Central memory CD8-positive, alpha-beta T cell (primary cell): Measurements from ENCODE around the gene MGAT4D.
"Not testable (repeated sequence)": the region's sequence is repeated elsewhere in the genome, so short reads cannot be mapped to it uniquely, and the experiment has no call there.

Source experiments
- ATAC-seq: fragments of 150-1000 bp; cut with Tn5 transposase; replicated peaks from 2 replicates; pipeline ENCODE4 v1.10.0; 2022; ENCODE audit warnings: mild to moderate bottlenecking, moderate FRiP score, moderate number of reproducible peaks; ENCODE audit not compliant: poor library complexity, severe bottlenecking; ENCODE audit errors: extremely low read depth
- DNase-seq, 2 donors: peaks; one replicate each; pipeline ENCODE4 v3.0.0; 2021; ENCODE audit warnings: low spot score in 2 of 2
- H3K27ac Mint-ChIP-seq: one replicate; pipeline ENCODE4 v1.8.0; 2022; ENCODE audit warnings: low read depth, mild to moderate bottlenecking, moderate library complexity, mixed read lengths
- H3K27me3 Mint-ChIP-seq: one replicate; pipeline ENCODE4 v1.8.0; 2022; ENCODE audit warnings: mixed read lengths
- H3K36me3 Mint-ChIP-seq: one replicate; pipeline ENCODE4 v1.8.0; 2022; ENCODE audit warnings: mild to moderate bottlenecking, moderate library complexity, mixed read lengths; ENCODE audit not compliant: insufficient read depth
- H3K4me1 Mint-ChIP-seq: one replicate; pipeline ENCODE4 v1.8.0; 2022; ENCODE audit warnings: mixed read lengths
- H3K4me3 Mint-ChIP-seq: one replicate; pipeline ENCODE4 v1.8.0; 2022; ENCODE audit warnings: mild to moderate bottlenecking, moderate library complexity, mixed read lengths
- H3K9me3 Mint-ChIP-seq: one replicate; pipeline ENCODE4 v1.8.0; 2022; ENCODE audit warnings: mixed read lengths

MGAT4D gene

GRCh38 chr4:140472156-140472555 is 25.9 kb downstream of the MGAT4D start:
- Mint-ChIP-seq H3K27me3 (peaks cover 58% of the 10 kb centered on the region), H3K36me3 (no peaks in the 10 kb centered on the region), H3K4me3 (no peak overlapping the region), H3K9me3 (no peaks in the 10 kb centered on the region), H3K4me1 (no peaks in the 10 kb centered on the region), H3K27ac (no peak overlapping the region)
- ATAC-seq, result no peak
- DNase-seq, result no peak

- H3K4me3 Mint-ChIP-seq, result no peak overlapping the region
- H3K9me3 Mint-ChIP-seq, result no peaks in the 10 kb centered on the region
- no peaks in the 10 kb centered on the region for H3K4me1 Mint-ChIP-seq
Measured at GRCh38 chr4:140469791-140470733, 28.0 kb downstream of the MGAT4D start.

GRCh38 chr4:140466146-140466545 is 31.9 kb downstream of the MGAT4D start:
- Mint-ChIP-seq H3K4me3 (no peak overlapping the region), H3K4me1 (no peaks in the 10 kb centered on the region), H3K36me3 (no peaks in the 10 kb centered on the region), H3K27ac (no peak overlapping the region), H3K27me3 (peaks cover 45% of the 10 kb centered on the region), H3K9me3 (no peaks in the 10 kb centered on the region)
- no peak for ATAC-seq
- DNase-seq, result no peak

More at GRCh38 chr4:140469791-140470733, 28.0 kb downstream of the MGAT4D start:
- Mint-ChIP-seq H3K27me3 (peaks cover 46% of the 10 kb centered on the region), H3K27ac (no peak overlapping the region), H3K36me3 (no peaks in the 10 kb centered on the region)
- DNase-seq (no peak), ATAC-seq (no peak)

- H3K9me3 Mint-ChIP-seq, result no peaks in the 10 kb centered on the region
- no peaks in the 10 kb centered on the region for H3K36me3 Mint-ChIP-seq
- H3K27ac Mint-ChIP-seq, result no peak overlapping the region
- no peak for ATAC-seq
- H3K4me1 Mint-ChIP-seq, result no peaks in the 10 kb centered on the region
- no peak overlapping the region for H3K4me3 Mint-ChIP-seq
- no peak for DNase-seq
- peaks cover 36% of the 10 kb centered on the region for H3K27me3 Mint-ChIP-seq
Measured at GRCh38 chr4:140463614-140464013, 34.5 kb downstream of the MGAT4D start.

GRCh38 chr4:140463182-140463581 is 34.9 kb downstream of the MGAT4D start:
- Mint-ChIP-seq H3K4me3 (no peak overlapping the region), H3K36me3 (no peaks in the 10 kb centered on the region), H3K4me1 (no peaks in the 10 kb centered on the region)

GRCh38 chr4:140450352-140450751 is 47.7 kb downstream of the MGAT4D start:
- H3K36me3 Mint-ChIP-seq, result no peaks in the 10 kb centered on the region
- peaks cover 66% of the 10 kb centered on the region for H3K27me3 Mint-ChIP-seq
- ATAC-seq (no peak), DNase-seq (no peak)
- H3K4me3 Mint-ChIP-seq, result no peak overlapping the region
- no peaks in the 10 kb centered on the region for H3K9me3 Mint-ChIP-seq
- H3K4me1 Mint-ChIP-seq, result no peaks in the 10 kb centered on the region
- H3K27ac Mint-ChIP-seq, result no peak overlapping the region

More at GRCh38 chr4:140463182-140463581, 34.9 kb downstream of the MGAT4D start:
- no peak for DNase-seq
- peaks cover 36% of the 10 kb centered on the region for H3K27me3 Mint-ChIP-seq
- no peaks in the 10 kb centered on the region for H3K9me3 Mint-ChIP-seq
- ATAC-seq, result no peak
- H3K27ac Mint-ChIP-seq, result no peak overlapping the region

GRCh38 chr4:140448830-140449229 is 49.3 kb downstream of the MGAT4D start:
- H3K36me3 Mint-ChIP-seq, result no peaks in the 10 kb centered on the region
- no peaks in the 10 kb centered on the region for H3K4me1 Mint-ChIP-seq
- ATAC-seq (no peak), DNase-seq (no peak)
- no peak overlapping the region for H3K4me3 Mint-ChIP-seq
- no peak overlapping the region for H3K27ac Mint-ChIP-seq
- no peaks in the 10 kb centered on the region for H3K9me3 Mint-ChIP-seq
- H3K27me3 Mint-ChIP-seq, result peaks cover 65% of the 10 kb centered on the region

- DNase-seq, result no peak
- no peak overlapping the region for H3K4me3 Mint-ChIP-seq
- no peak overlapping the region for H3K27ac Mint-ChIP-seq
- H3K9me3 Mint-ChIP-seq, result no peaks in the 10 kb centered on the region
- no peaks in the 10 kb centered on the region for H3K36me3 Mint-ChIP-seq
- peaks cover 60% of the 10 kb centered on the region for H3K27me3 Mint-ChIP-seq
- no peaks in the 10 kb centered on the region for H3K4me1 Mint-ChIP-seq
- ATAC-seq, result no peak
Measured at GRCh38 chr4:140448162-140448561, 49.9 kb downstream of the MGAT4D start.

GRCh38 chr4:140444347-140444746 is 53.7 kb downstream of the MGAT4D start:
- ATAC-seq, H3K27ac Mint-ChIP-seq, DNase-seq, H3K9me3 Mint-ChIP-seq, H3K4me3 Mint-ChIP-seq, H3K36me3 Mint-ChIP-seq, H3K4me1 Mint-ChIP-seq: not testable (repeated sequence)
- peaks cover 51% of the 10 kb centered on the region for H3K27me3 Mint-ChIP-seq

- no peaks in the 10 kb centered on the region for H3K9me3 Mint-ChIP-seq
- DNase-seq (no peak), ATAC-seq (no peak)
- peaks cover 8% of the 10 kb centered on the region for H3K27me3 Mint-ChIP-seq
- no peak overlapping the region for H3K4me3 Mint-ChIP-seq
- H3K36me3 Mint-ChIP-seq, result no peaks in the 10 kb centered on the region
- H3K4me1 Mint-ChIP-seq, result no peaks in the 10 kb centered on the region
- no peak overlapping the region for H3K27ac Mint-ChIP-seq
Measured at GRCh38 chr4:140439644-140440142, 58.4 kb downstream of the MGAT4D start.

- H3K27me3 Mint-ChIP-seq, result peaks cover 89% of the 10 kb centered on the region
- no peak for DNase-seq
Measured at GRCh38 chr4:140427919-140428471, 70.1 kb downstream of the MGAT4D start.

GRCh38 chr4:140427106-140427918 is 70.8 kb downstream of the MGAT4D start, which contains the start of gene CLGN:
TSS of gene CLGN (minus strand) at chr4:140427648. CDS start at chr4:140413078, 14,570 bp downstream.
- ATAC-seq (no peak), DNase-seq (no peak)
- peak within 1 kb of the TSS; percentile 78 for H3K4me3 Mint-ChIP-seq
- no peaks in the 10 kb centered on the region for H3K9me3 Mint-ChIP-seq
- no peak within 1 kb of the TSS for H3K27ac Mint-ChIP-seq
- peaks cover 89% of the 10 kb centered on the region for H3K27me3 Mint-ChIP-seq
- peaks cover 6% of the 10 kb centered on the region for H3K4me1 Mint-ChIP-seq
- H3K36me3 Mint-ChIP-seq, result no peaks in the 10 kb centered on the region

More at GRCh38 chr4:140427919-140428471, 70.1 kb downstream of the MGAT4D start:
- Mint-ChIP-seq H3K4me1 (peaks cover 6% of the 10 kb centered on the region), H3K9me3 (no peaks in the 10 kb centered on the region), H3K4me3 (peak overlapping the region; percentile 78), H3K27ac (no peak overlapping the region), H3K36me3 (no peaks in the 10 kb centered on the region)
- no peak for ATAC-seq
